CD4-positive, alpha-beta T cell (primary cell): ENCODE data around the gene ROPN1L. TPM values are rescaled to one million over a fixed set of nuclear protein-coding genes. Genes with fewer than 3 reads are reported as not detected.

Experiments used
- ATAC-seq: fragments of 200-7000 bp; cut with Tn5 transposase; one replicate; pipeline ENCODE4 v1.10.0; 2022; ENCODE audit warnings: mild to moderate bottlenecking; ENCODE audit not compliant: poor library complexity
- CTCF ChIA-PET: fragments of 350-600 bp; sonication (Branson Sonifier 250); formaldehyde crosslinking; loops from one replicate; lab custom pipeline; 2021; ENCODE audit warnings: antibody characterized with exemption, inconsistent platforms; lab: Charles Lee
- POLR2A ChIA-PET: fragments of 350-600 bp; sonication (Branson Sonifier 250); formaldehyde crosslinking; loops from one replicate; lab custom pipeline; 2021; ENCODE audit warnings: antibody characterized with exemption, inconsistent platforms; lab: Charles Lee
- DNase-seq, 14 experiments: peaks; one replicate each; pipeline ENCODE4 v3.0.0-alpha.2; 2013 to 2020; ENCODE audit warnings: mixed read lengths in 2 of 14
- H3K27ac ChIP-seq, 2 donors: one replicate each; pipeline versions ENCODE4 v1.5.1 to v1.7.0; 2013; ENCODE audit warnings: low read length in 2 of 2, low read depth in 1 of 2, mild to moderate bottlenecking in 1 of 2
- H3K27me3 ChIP-seq, 2 experiments: 1 replicate in 1 of 2; 2 replicates in 1 of 2; pipeline versions ENCODE4 v1.6.1 to v1.7.0; 2013; ENCODE audit warnings: low read length in 2 of 2, control low read depth in 1 of 2, mild to moderate bottlenecking in 1 of 2, moderate library complexity in 1 of 2; ENCODE audit not compliant: insufficient read depth in 2 of 2, control insufficient read depth in 1 of 2
- H3K36me3 ChIP-seq: one replicate; pipeline ENCODE4 v1.6.1; 2013; ENCODE audit warnings: low read length, control low read depth; ENCODE audit not compliant: insufficient read depth
- H3K4me1 ChIP-seq: one replicate; pipeline ENCODE4 v1.6.1; 2013; ENCODE audit warnings: low read length, control low read depth; ENCODE audit not compliant: insufficient read depth
- H3K4me3 ChIP-seq: one replicate; pipeline ENCODE4 v1.5.1; 2013; ENCODE audit warnings: mild to moderate bottlenecking, low read length, moderate library complexity
- H3K9me3 ChIP-seq, 2 experiments: 1 replicate in 1 of 2; 2 replicates in 1 of 2; pipeline versions ENCODE4 v1.6.1 to v1.7.0; 2013; ENCODE audit warnings: low read length in 2 of 2, mild to moderate bottlenecking in 2 of 2, control low read depth in 1 of 2, moderate library complexity in 1 of 2; ENCODE audit not compliant: control insufficient read depth in 1 of 2, insufficient read depth in 1 of 2
- H3K27ac Mint-ChIP-seq: one replicate; pipeline ENCODE4 v1.8.0; 2020; ENCODE audit warnings: mixed read lengths
- H3K27me3 Mint-ChIP-seq: one replicate; pipeline ENCODE4 v1.8.0; 2021; ENCODE audit warnings: mixed read lengths
- H3K36me3 Mint-ChIP-seq: one replicate; pipeline ENCODE4 v1.8.0; 2021; ENCODE audit warnings: low read depth, mixed read lengths
- H3K4me1 Mint-ChIP-seq: one replicate; pipeline ENCODE4 v1.8.0; 2021; ENCODE audit warnings: low read depth, mixed read lengths
- H3K4me3 Mint-ChIP-seq: one replicate; pipeline ENCODE4 v1.8.0; 2020; ENCODE audit warnings: mild to moderate bottlenecking, mixed read lengths
- H3K9me3 Mint-ChIP-seq: one replicate; pipeline ENCODE4 v1.8.0; 2020; ENCODE audit warnings: mixed read lengths
- intact Hi-C, 2 experiments: fragments of 100-400 bp; cut with DNase I in 1 of 2; cut with micrococcal nuclease in 1 of 2; formaldehyde crosslinking; loops; one replicate each; pipeline versions ENCODE4 v1.15.1 to v1.9.0; 2023 to 2025; cut with DNase I, micrococcal nuclease
- total RNA-seq, 174 experiments: library from RNA in 2 of 174; stranded (reverse) in 2 of 174; gene quantifications; one replicate each; pipeline ENCODE4 v1.2.3 and lab custom pipeline; 2021 to 2026
- TF ChIP-seq, protein P1 (sequence below): fragments of 200-600 bp; IDR thresholded peaks from one replicate; pipeline ENCODE4 v1.8.0; 2022; ENCODE audit warnings: antibody characterized with exemption, mild to moderate bottlenecking

ROPN1L gene
- total RNA-seq, 2 experiments from 2014 or later = 0.42 to 0.58 TPM

DNA sequence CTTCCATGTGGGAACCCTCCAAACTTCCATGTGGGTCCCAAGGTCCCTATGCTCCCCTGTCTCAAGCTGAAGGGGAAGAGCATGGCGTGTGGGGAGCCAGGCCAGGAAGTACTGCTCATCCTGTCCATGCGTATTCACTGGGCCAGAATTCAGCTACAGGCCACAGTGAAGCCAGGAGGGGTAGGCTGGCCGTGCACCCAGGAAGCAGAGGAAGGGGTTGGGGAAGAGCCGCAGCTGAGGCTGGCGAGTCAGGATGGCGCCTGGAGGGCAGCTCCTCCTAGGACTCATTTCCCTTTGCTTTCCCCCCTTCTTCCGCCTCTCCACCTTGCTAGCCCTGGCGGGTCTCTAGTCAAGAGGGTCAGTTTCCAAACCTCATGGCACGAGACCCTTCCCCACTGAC lies 57.4 kb downstream of the ROPN1L start:
- H3K27ac ChIP-seq = no peak overlapping the region
- DNase-seq (no peak), ATAC-seq (no peak)
- Mint-ChIP-seq H3K4me1 (no peaks in the 10 kb centered on the region), H3K36me3 (no peaks in the 10 kb centered on the region), H3K27me3 (no peaks in the 10 kb centered on the region), H3K9me3 (peaks cover 9% of the 10 kb centered on the region), H3K4me3 (no peak overlapping the region), H3K27ac (no peak overlapping the region)
- no peaks in the 10 kb centered on the region for H3K36me3 ChIP-seq
- intact Hi-C loops = no loop called here
- ChIA-PET POLR2A (no interaction called here), CTCF (no interaction called here)
- H3K4me1 ChIP-seq = no peaks in the 10 kb centered on the region
- no peaks in the 10 kb centered on the region for H3K27me3 ChIP-seq
- H3K9me3 ChIP-seq = peaks cover 9 to 13% of the 10 kb centered on the region in 2 experiments
- TF ChIP-seq, protein P1, sequence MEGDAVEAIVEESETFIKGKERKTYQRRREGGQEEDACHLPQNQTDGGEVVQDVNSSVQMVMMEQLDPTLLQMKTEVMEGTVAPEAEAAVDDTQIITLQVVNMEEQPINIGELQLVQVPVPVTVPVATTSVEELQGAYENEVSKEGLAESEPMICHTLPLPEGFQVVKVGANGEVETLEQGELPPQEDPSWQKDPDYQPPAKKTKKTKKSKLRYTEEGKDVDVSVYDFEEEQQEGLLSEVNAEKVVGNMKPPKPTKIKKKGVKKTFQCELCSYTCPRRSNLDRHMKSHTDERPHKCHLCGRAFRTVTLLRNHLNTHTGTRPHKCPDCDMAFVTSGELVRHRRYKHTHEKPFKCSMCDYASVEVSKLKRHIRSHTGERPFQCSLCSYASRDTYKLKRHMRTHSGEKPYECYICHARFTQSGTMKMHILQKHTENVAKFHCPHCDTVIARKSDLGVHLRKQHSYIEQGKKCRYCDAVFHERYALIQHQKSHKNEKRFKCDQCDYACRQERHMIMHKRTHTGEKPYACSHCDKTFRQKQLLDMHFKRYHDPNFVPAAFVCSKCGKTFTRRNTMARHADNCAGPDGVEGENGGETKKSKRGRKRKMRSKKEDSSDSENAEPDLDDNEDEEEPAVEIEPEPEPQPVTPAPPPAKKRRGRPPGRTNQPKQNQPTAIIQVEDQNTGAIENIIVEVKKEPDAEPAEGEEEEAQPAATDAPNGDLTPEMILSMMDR = no peak
- no peak overlapping the region for H3K4me3 ChIP-seq

GRCh38 chr5:10499776-10500175 lies 58.1 kb downstream of the ROPN1L start:
- Mint-ChIP-seq H3K27me3 (no peaks in the 10 kb centered on the region), H3K9me3 (peaks cover 3% of the 10 kb centered on the region)

DNA sequence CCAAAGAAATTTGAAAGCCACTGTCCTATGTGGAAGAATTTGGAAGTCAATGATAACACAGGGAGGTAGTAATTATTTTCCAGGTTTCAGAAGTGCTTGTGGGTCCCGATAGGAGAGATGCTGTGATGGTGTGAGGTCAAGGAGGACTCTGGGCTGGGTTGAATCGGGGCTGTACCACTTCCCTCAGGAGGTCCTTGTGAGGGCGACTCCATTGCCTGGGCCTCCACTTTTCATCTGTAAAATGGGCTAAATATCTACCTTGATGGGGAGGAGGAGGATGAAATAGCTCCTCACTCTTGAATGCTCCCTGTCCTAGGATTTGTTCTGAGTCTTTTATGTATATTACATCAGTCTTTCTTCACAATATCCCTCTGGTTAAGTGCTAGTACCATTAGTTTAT lies 59.0 kb downstream of the ROPN1L start:
- intact Hi-C loops = no loop called here
- Histone ChIP-seq H3K4me1 (no peaks in the 10 kb centered on the region), H3K4me3 (no peak overlapping the region), H3K9me3 (peaks cover 0 to under 1% of the 10 kb centered on the region in 2 experiments), H3K36me3 (no peaks in the 10 kb centered on the region), H3K27me3 (no peaks in the 10 kb centered on the region), H3K27ac (no peak overlapping the region)
- DNase-seq (no peak), ATAC-seq (no peak)
- H3K27me3 Mint-ChIP-seq = no peaks in the 10 kb centered on the region
- no peaks in the 10 kb centered on the region for H3K36me3 Mint-ChIP-seq
- TF ChIP-seq, protein P1 = no peak
- no peak overlapping the region for H3K4me3 Mint-ChIP-seq
- no peaks in the 10 kb centered on the region for H3K9me3 Mint-ChIP-seq
- H3K27ac Mint-ChIP-seq = no peak overlapping the region
- H3K4me1 Mint-ChIP-seq = no peaks in the 10 kb centered on the region
- ChIA-PET POLR2A (no interaction called here), CTCF (no interaction called here)

More at GRCh38 chr5:10499776-10500175, 58.1 kb downstream of the ROPN1L start:
- Histone ChIP-seq H3K4me1 (no peaks in the 10 kb centered on the region), H3K4me3 (no peak overlapping the region), H3K27ac (no peak overlapping the region), H3K36me3 (no peaks in the 10 kb centered on the region), H3K27me3 (no peaks in the 10 kb centered on the region), H3K9me3 (peaks cover 3 to 9% of the 10 kb centered on the region in 2 experiments)
- POLR2A ChIA-PET = no interaction called here
- ATAC-seq = no peak
- Mint-ChIP-seq H3K36me3 (no peaks in the 10 kb centered on the region), H3K4me3 (no peak overlapping the region), H3K27ac (no peak overlapping the region), H3K4me1 (no peaks in the 10 kb centered on the region)
- CTCF ChIA-PET = no interaction called here
- intact Hi-C loops = no loop called here
- no peak for DNase-seq
- TF ChIP-seq, protein P1 = no peak
